NCI-H1048 (cell line): ENCODE data around the gene IL13.
"Not testable (repeated sequence)": the region's sequence is repeated elsewhere in the genome, so short reads cannot be mapped to it uniquely, and the experiment has no call there.

ENCODE experiments used
- DNase-seq: peaks from one replicate; lab custom pipeline; 2025; lab: John Stamatoyannopoulos, UW

The IL13 gene

GRCh38 chr5:132657676-132658380, at the start of gene IL13:
Gene IL13 (plus strand): TSS chr5:132658173. CDS start chr5:132658187, 14 bp downstream.
- DNase-seq: no peak

- DNase-seq: no peak
Measured at GRCh38 chr5:132611965-132612364, 46.0 kb upstream of the IL13 start.

GRCh38 chr5:132612846-132613245, 45.1 kb upstream of the IL13 start:
- no peak for DNase-seq

- DNase-seq: no peak
Measured at GRCh38 chr5:132621699-132622098, 36.3 kb upstream of the IL13 start.

GRCh38 chr5:132622608-132623007, 35.4 kb upstream of the IL13 start:
- no peak for DNase-seq

- DNase-seq: no peak
Measured at GRCh38 chr5:132627470-132627869, 30.5 kb upstream of the IL13 start.

GRCh38 chr5:132628814-132629213, 29.2 kb upstream of the IL13 start:
- no peak for DNase-seq

- DNase-seq: no peak
Measured at GRCh38 chr5:132629230-132629944, 28.6 kb upstream of the IL13 start.

- not testable (repeated sequence) for DNase-seq
Measured at GRCh38 chr5:132633587-132633986, 24.4 kb upstream of the IL13 start.

- no peak for DNase-seq
Measured at GRCh38 chr5:132635873-132636272, 22.1 kb upstream of the IL13 start.

GRCh38 chr5:132637241-132637640, 20.7 kb upstream of the IL13 start:
- DNase-seq: no peak

- no peak for DNase-seq
Measured at GRCh38 chr5:132639706-132640130, 18.3 kb upstream of the IL13 start.

- DNase-seq: no peak
Measured at GRCh38 chr5:132640613-132641012, 17.4 kb upstream of the IL13 start.

- DNase-seq: no peak
Measured at GRCh38 chr5:132641241-132641723, 16.7 kb upstream of the IL13 start.

- no peak for DNase-seq
Measured at GRCh38 chr5:132641841-132642240, 16.1 kb upstream of the IL13 start.

GRCh38 chr5:132644177-132644576, 13.8 kb upstream of the IL13 start:
- DNase-seq: no peak

GRCh38 chr5:132646583-132647266, 11.2 kb upstream of the IL13 start:
- no peak for DNase-seq

GRCh38 chr5:132647473-132647872, 10.5 kb upstream of the IL13 start:
- no peak for DNase-seq

GRCh38 chr5:132648355-132648754, 9.6 kb upstream of the IL13 start:
- DNase-seq: no peak

- no peak for DNase-seq
Measured at GRCh38 chr5:132651838-132652469, 6.0 kb upstream of the IL13 start.

- DNase-seq: no peak
Measured at GRCh38 chr5:132653716-132654115, 4.3 kb upstream of the IL13 start.
